ENCODE measurements around the gene DNAJC7.

DNAJC7 gene

GRCh38 chr17:41932816-41933389 lies 84.3 kb downstream of the DNAJC7 start:
- TF ChIP-seq EP300 (IDR thresholded peaks at IDR 0.05; ENCODE audit: borderline replicate concordance) (no peak), TCF12 (IDR thresholded peaks at IDR 0.05; ENCODE audit: low read depth) (no peak)

GRCh38 chr17:41930009-41930832 lies 87.0 kb downstream of the DNAJC7 start, which contains the start of gene ODAD4:
Gene ODAD4 (plus strand): TSS chr17:41930617. CDS start chr17:41930724, 107 bp downstream.
- TF ChIP-seq MAX (IDR thresholded peaks at IDR 0.05) (peak; percentile 89), EP300 (IDR thresholded peaks at IDR 0.05; ENCODE audit: borderline replicate concordance) (no peak), YY1 (IDR thresholded peaks at IDR 0.05; ENCODE audit: low read depth) (no peak), NFIC (IDR thresholded peaks at IDR 0.05) (peak; percentile 26; the same call in 1 of the 2 replicates), CEBPB (IDR thresholded peaks at IDR 0.05) (peak; percentile 39; the same call in 1 of the 2 replicates), ZBTB7A (IDR thresholded peaks at IDR 0.05; ENCODE audit: low read depth) (no peak), TAF1 (IDR thresholded peaks at IDR 0.05; ENCODE audit: low read depth) (peak; percentile 59; the same call in 1 of the 2 replicates), RAD21 (IDR thresholded peaks at IDR 0.05; ENCODE audit: low read depth) (peak; percentile 18; the same call in 1 of the 2 replicates), USF1 (IDR thresholded peaks at IDR 0.05) (no peak), CREB1 (IDR thresholded peaks at IDR 0.05; ENCODE audit: low read depth) (no peak), TCF12 (IDR thresholded peaks at IDR 0.05; ENCODE audit: low read depth) (no peak), FOXM1 (IDR thresholded peaks at IDR 0.05; ENCODE audit: borderline replicate concordance, low read depth) (no peak), TEAD4 (IDR thresholded peaks at IDR 0.05) (peak; percentile 34; the same call in 1 of the 2 replicates), EGR1 (IDR thresholded peaks at IDR 0.05) (0 out of 2 replicates have a peak, but pooled peaks have one; percentile 56), REST (IDR thresholded peaks at IDR 0.05; ENCODE audit: low read depth) (no peak)

DNA sequence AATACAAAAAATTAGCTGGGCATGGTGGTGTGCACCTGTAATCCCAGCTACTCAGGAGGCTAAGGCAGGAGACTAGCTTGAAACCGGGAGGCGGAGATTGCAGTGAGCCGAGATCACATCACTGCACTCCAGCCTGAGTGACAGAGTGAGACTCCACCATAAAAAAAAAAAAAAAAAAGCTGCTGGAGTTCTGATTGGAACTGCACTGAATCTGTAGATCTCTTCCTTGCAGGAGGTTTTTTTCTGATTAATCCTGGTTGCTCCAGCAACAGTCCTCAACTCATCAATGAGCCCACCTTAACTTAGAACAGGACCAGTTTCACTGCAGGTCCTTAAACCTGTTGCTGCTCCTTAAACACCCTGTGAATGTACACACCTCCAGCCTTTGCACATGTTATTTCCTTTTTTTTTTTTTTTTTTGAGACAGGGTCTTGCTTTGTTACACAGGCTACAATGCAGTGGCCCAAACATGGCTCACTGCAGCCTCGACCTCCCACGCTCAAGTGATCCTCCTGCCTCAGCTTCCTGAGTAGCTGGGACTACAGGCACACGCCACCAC lies 88.5 kb downstream of the DNAJC7 start:
- no peak for TF ChIP-seq EGR1 (IDR thresholded peaks at IDR 0.05)
- no peak for TF ChIP-seq YY1 (IDR thresholded peaks at IDR 0.05; ENCODE audit: low read depth)
- no peak for TF ChIP-seq TEAD4 (IDR thresholded peaks at IDR 0.05)
- TF ChIP-seq FOXM1 (IDR thresholded peaks at IDR 0.05; ENCODE audit: borderline replicate concordance, low read depth): no peak
- no peak for TF ChIP-seq USF1 (IDR thresholded peaks at IDR 0.05)
- TF ChIP-seq CEBPB (IDR thresholded peaks at IDR 0.05): no peak
- TF ChIP-seq EP300 (IDR thresholded peaks at IDR 0.05; ENCODE audit: borderline replicate concordance): no peak
- TF ChIP-seq RAD21 (IDR thresholded peaks at IDR 0.05; ENCODE audit: low read depth): no peak
- TF ChIP-seq NFIC (IDR thresholded peaks at IDR 0.05): no peak
- no peak for TF ChIP-seq TAF1 (IDR thresholded peaks at IDR 0.05; ENCODE audit: low read depth)
- TF ChIP-seq ZBTB7A (IDR thresholded peaks at IDR 0.05; ENCODE audit: low read depth): no peak
- no peak for TF ChIP-seq MAX (IDR thresholded peaks at IDR 0.05)
- no peak for TF ChIP-seq CREB1 (IDR thresholded peaks at IDR 0.05; ENCODE audit: low read depth)
- no peak for TF ChIP-seq TCF12 (IDR thresholded peaks at IDR 0.05; ENCODE audit: low read depth)
- TF ChIP-seq REST (IDR thresholded peaks at IDR 0.05; ENCODE audit: low read depth): no peak

All from Ishikawa (cell line).